Transverse colon (tissue), 4 donors: Measurements from ENCODE around the gene GINS1. TPM values are rescaled to one million over a fixed set of nuclear protein-coding genes. Genes with fewer than 3 reads are reported as not detected.
A peak's percentile ranks its signal among the peaks of the same experiment; 100 is the strongest.
"Not testable (repeated sequence)": the region's sequence is repeated elsewhere in the genome, so short reads cannot be mapped to it uniquely, and the experiment has no call there.

Experiments used
- DNase-seq: peaks from one replicate; pipeline ENCODE4 v3.0.0-alpha.2; 2019
- H3K27ac ChIP-seq, 4 donors: fragments of 200-600 bp; sonication (generic); 2 replicates each; pipeline ENCODE4 v1.5.1; 2016 to 2018; ENCODE audit warnings: inconsistent platforms in 4 of 4
- H3K27me3 ChIP-seq: fragments of 200-600 bp; sonication (generic); 2 replicates; pipeline ENCODE4 v1.5.1; 2017; ENCODE audit warnings: inconsistent platforms
- H3K36me3 ChIP-seq, 4 donors: fragments of 200-600 bp; sonication (generic); 2 replicates each; pipeline ENCODE4 v1.5.1; 2017 to 2019; ENCODE audit warnings: inconsistent platforms in 4 of 4
- H3K4me1 ChIP-seq, 4 donors: fragments of 200-600 bp; sonication (generic); 2 replicates each; pipeline ENCODE4 v1.5.1; 2017 to 2020; ENCODE audit warnings: inconsistent platforms in 4 of 4
- H3K4me3 ChIP-seq, 4 donors: fragments of 200-600 bp; sonication (generic); 1 replicate in 1 of 4; 2 replicates in 3 of 4; pipeline versions ENCODE4 v1.5.1 to v1.6.1; 2017 to 2019; ENCODE audit warnings: inconsistent platforms in 4 of 4
- H3K9me3 ChIP-seq, 2 donors: fragments of 200-600 bp; sonication (generic); 2 replicates each; pipeline ENCODE4 v1.5.1; 2017 to 2019; ENCODE audit warnings: inconsistent platforms in 2 of 2
- CTCF ChIP-seq, 5 experiments: fragments of 200-600 bp in 3 of 5; fragments of 450-650 bp in 2 of 5; sonication (generic) in 3 of 5; IDR thresholded peaks; 1 replicate in 2 of 5; 2 replicates in 3 of 5; pipeline ENCODE4 v1.5.1; 2016 to 2017; ENCODE audit warnings: antibody characterized with exemption in 5 of 5, inconsistent platforms in 3 of 5, mild to moderate bottlenecking in 2 of 5, moderate library complexity in 1 of 5
- EP300 ChIP-seq: sonication (generic); formaldehyde crosslinking; IDR thresholded peaks from one replicate; pipeline ENCODE4 v1.6.1; 2017; ENCODE audit warnings: antibody characterized with exemption, low read depth
- POLR2A ChIP-seq: fragments of 450-650 bp; IDR thresholded peaks from one replicate; pipeline ENCODE4 v1.6.1; 2016; ENCODE audit warnings: antibody characterized with exemption, mild to moderate bottlenecking, moderate library complexity
- POLR2AphosphoS5 ChIP-seq, 3 donors: sonication (generic); formaldehyde crosslinking; IDR thresholded peaks; one replicate each; pipeline ENCODE4 v1.6.1; 2016; ENCODE audit warnings: antibody characterized with exemption in 3 of 3
- WGBS, 2 donors: methylation state at CpG; one replicate each; pipeline ENCODE4 v1.1.5; 2018; ENCODE audit warnings: low coverage in 1 of 2; 5-methylcytosine and 5-hydroxymethylcytosine counted together
- in situ Hi-C, 4 donors: fragments of 200-750 bp; cut with MboI; loops; one replicate each; pipeline versions ENCODE4 v1.15.0 to v1.15.1; 2017; ENCODE audit warnings: low sequenced_read_pairs in 3 of 4, low pct_ligation_motif_present in 1 of 4, low pct_unique_long_range_greater_than_20kb in 1 of 4
- intact Hi-C: fragments of 100-400 bp; cut with DNase I; formaldehyde crosslinking; loops from one replicate; pipeline ENCODE4 v1.15.1; 2023; ENCODE audit warnings: low total_unique reads
- total RNA-seq, 4 donors: library from RNA; depleted of rRNA; stranded (reverse); fragments of >200 nt; gene quantifications; one replicate each; pipeline ENCODE4 v1.1.0, GENCODE V29; 2016

The GINS1 gene
- total RNA-seq, 4 donors from 2014 or later = 1.3 to 1.4 TPM; not detected in 2

- WGBS, 2 donors = 0 to 63% methylated on average over 1 to 13 of the region's 13 CpGs
- H3K4me1 ChIP-seq = no peaks in the 10 kb centered on the region
- H3K36me3 ChIP-seq = no peaks in the 10 kb centered on the region
- H3K27ac ChIP-seq = no peak overlapping the region
- no peaks in the 10 kb centered on the region for H3K9me3 ChIP-seq
- intact Hi-C loops = no loop called here
- TF ChIP-seq POLR2A (no peak), EP300 (no peak), CTCF (IDR thresholded peaks at IDR 0.05) (peak; percentile 22 to 44 (median 37))
- in situ Hi-C loops = loop anchor here in 1 of 4 donors (25.0 kb wide), 1 partner anchor 92 kb away; no protein-coding TSS in a partner anchor
- no peak overlapping the region for H3K4me3 ChIP-seq
- peak; percentile 49 for DNase-seq
- H3K27me3 ChIP-seq = no peaks in the 10 kb centered on the region
These were observed 62.6 kb downstream of the GINS1 start for GRCh38 chr20:25470045-25470444.

- intact Hi-C loops = no loop called here
- in situ Hi-C loops = loop anchor here in 1 of 4 donors (25.0 kb wide), 1 partner anchor 91 kb away; no protein-coding TSS in a partner anchor
- Histone ChIP-seq H3K4me1 (no peaks in the 10 kb centered on the region), H3K27me3 (no peaks in the 10 kb centered on the region), H3K27ac (no peak overlapping the region), H3K36me3 (no peaks in the 10 kb centered on the region), H3K4me3 (no peak overlapping the region), H3K9me3 (no peaks in the 10 kb centered on the region)
- 83 to 94% methylated on average over 3 to 7 of the region's 7 CpGs for WGBS, 2 donors
- TF ChIP-seq CTCF (IDR thresholded peaks at IDR 0.05) = no peak
- no peak for TF ChIP-seq EP300
- no peak for TF ChIP-seq POLR2AphosphoS5 (IDR thresholded peaks at IDR 0.05)
- TF ChIP-seq POLR2A = no peak
- no peak for DNase-seq
These were observed 63.5 kb downstream of the GINS1 start for GRCh38 chr20:25471020-25471419.

- in situ Hi-C loops = loop anchor here in 1 of 4 donors (25.0 kb wide), 1 partner anchor 89 kb away; no protein-coding TSS in a partner anchor
- H3K36me3 ChIP-seq = not testable (repeated sequence)
These were observed 65.8 kb downstream of the GINS1 start for GRCh38 chr20:25473297-25473696.

GRCh38 chr20:25476106-25477013 lies 68.9 kb downstream of the GINS1 start:
- no peaks in the 10 kb centered on the region for H3K36me3 ChIP-seq
- H3K4me3 ChIP-seq = no peak overlapping the region
- no peaks in the 10 kb centered on the region for H3K27me3 ChIP-seq
- no peak overlapping the region for H3K27ac ChIP-seq
- TF ChIP-seq POLR2A = no peak
- TF ChIP-seq POLR2AphosphoS5 (IDR thresholded peaks at IDR 0.05) = no peak
- TF ChIP-seq CTCF (IDR thresholded peaks at IDR 0.05) = no peak
- TF ChIP-seq EP300 = no peak
- H3K4me1 ChIP-seq = no peaks in the 10 kb centered on the region
- intact Hi-C loops = no loop called here
- no peak for DNase-seq
- no peaks in the 10 kb centered on the region for H3K9me3 ChIP-seq
- WGBS, 2 donors = 91 to 94% methylated on average over 12 to 37 of the region's 52 CpGs
- in situ Hi-C loops = no loop called here

More at GRCh38 chr20:25473297-25473696, 65.8 kb downstream of the GINS1 start:
- H3K4me1 ChIP-seq, H3K27ac ChIP-seq, H3K4me3 ChIP-seq, H3K9me3 ChIP-seq, H3K27me3 ChIP-seq, DNase-seq, intact Hi-C loops: not testable (repeated sequence)
- WGBS, 2 donors = 90 to 100% methylated on average over 1 to 2 of the region's 2 CpGs
